HG03175 (cell line): ENCODE measurements around the gene SLC12A2.
A peak's percentile ranks its signal among the peaks of the same experiment; 100 is the strongest.

Source experiments
- ATAC-seq: cut with Tn5 transposase; IDR thresholded peaks from one replicate; pipeline ENCODE4 v1.9.1; 2021; ENCODE audit warnings: mild to moderate bottlenecking, moderate library complexity; ENCODE audit not compliant: unreplicated experiment

The SLC12A2 gene

DNA sequence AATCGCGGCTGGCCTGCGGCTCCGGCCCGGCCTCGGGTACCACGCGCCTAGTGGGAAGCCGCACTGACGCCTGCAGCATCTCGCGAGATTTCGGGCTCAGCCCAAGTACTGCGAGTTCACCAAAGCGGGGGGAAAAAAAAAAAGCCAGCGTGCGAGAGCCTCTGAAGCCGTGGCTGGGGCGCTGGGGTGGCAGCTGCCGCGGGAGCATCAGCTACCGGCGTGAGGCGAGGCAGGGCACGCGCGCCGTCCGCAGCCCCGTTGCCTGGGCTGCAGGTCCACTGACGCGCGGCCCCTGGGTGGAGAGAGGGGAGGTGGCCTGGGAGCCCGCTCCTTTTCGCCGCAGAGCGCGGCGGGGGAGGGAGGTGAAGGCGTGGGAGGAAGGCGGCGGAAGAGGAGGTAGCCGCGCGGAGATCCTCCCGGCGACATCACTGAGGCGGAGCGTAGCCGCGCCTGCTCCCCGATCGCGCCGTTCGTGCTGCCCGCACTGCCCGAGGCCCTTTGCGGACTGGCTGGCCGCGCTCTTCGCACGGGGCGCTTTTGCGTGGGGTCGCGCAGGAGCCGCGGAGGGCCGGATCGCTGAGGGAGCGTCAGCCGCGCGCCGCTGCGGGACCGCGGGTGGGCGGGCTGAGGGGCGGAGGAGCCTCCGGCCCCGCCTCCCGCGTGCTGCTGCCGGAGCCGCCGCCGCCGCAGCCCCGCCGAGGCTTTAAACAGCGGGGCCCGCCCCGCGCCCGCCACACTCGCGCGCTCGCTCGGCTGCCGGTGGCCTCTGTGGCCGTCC lies at the start of gene SLC12A2:
SLC12A2 (plus strand) TSS at position 734 of the 778 bp plus-strand sequence. CDS start 189 bp downstream, outside the sequence.
- peak; percentile 63 for ATAC-seq

DNA sequence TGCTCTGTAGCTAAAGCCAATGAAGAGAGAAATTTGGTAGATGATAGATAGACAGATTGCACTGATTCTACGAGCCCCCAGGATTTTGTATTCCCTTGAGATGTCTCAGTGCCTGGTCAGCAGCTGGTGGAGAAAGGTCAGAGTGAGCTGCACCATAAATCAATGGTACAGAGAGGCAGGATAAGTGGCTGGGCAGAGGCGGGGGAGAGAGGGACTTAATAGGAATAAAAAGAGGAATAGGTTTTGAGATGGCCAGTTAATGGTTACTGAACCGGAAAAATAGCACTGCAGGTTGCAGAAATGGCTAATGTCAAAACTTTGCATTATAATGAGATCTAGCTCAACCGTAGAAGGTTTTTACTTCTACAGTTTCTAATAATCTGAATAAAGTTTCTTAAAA lies 47.9 kb upstream of the SLC12A2 start:
- ATAC-seq = no peak

DNA sequence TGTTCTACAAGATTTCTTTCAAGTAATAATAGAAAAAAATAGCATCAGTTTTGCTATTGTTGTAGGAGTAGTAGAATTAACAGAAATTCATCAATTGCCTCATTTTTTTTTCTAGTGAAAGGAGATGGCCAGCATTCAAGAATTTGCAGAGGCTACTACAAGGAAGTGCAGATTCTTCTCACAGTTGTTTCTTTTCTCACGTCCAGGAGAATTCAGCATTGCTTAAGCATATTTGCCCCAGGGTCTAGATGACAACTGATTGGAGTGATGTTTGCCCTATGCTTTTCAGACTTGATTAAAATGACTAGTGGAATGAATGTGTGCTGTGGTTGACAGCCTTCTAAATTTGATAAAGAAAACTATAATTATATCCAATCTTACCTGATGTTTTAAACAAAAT lies 46.6 kb upstream of the SLC12A2 start:
- no peak for ATAC-seq

DNA sequence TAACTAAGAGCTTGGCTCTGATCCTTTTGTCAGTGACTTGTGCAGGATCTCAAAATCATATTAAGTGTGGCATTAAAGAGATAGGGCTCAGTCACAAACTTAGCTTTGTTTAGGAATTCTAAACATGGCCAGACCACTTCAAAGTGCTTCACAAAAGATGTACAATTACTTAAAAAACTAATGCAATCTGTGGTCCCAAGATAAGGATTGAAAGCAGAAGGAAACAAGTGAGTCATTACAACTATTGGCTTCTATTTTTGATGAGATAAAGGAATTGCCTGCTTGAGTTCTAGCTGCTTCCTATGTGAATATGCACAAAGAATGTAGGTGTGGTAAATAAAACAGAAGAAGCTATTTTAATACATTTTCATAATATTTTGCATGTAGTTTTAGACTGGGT lies 44.9 kb upstream of the SLC12A2 start:
- ATAC-seq = no peak

DNA sequence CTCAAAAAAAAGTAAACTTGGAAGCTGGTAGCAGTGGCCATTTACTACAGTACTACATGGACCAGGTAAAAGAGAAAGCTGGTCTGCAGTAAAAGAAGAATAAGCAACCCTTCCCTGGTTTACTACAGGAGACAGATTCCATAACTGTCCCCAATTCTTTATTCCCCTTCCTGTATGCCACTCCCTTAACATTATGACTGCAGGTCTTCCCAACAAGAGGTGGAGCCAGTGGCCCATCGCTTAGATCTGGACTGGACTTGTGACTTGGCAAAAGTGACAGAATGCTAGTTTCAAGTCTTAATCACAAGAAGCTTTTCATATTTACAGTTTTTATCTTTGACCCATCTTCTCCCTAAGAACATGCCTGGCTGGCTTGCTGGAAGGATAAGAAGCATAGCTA lies 42.6 kb upstream of the SLC12A2 start:
- no peak for ATAC-seq

DNA sequence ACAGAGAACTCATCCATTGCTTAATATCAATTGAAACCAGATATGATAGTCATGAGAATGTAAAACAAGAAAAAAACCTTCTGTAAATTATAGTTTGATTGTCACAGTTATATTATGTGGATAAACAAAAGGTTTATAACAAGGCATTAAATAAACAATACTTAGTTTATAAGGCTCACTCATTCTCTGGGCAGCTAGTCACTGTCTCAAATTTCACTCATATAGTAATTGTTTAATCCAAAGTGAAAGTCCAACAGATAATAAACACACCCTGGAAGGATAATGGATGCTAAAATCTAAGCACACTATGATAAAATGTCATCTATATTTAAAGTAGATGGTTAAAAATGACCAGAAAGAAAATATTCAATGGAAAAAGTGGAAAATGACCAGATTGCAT lies 30.8 kb upstream of the SLC12A2 start:
- ATAC-seq = no peak

DNA sequence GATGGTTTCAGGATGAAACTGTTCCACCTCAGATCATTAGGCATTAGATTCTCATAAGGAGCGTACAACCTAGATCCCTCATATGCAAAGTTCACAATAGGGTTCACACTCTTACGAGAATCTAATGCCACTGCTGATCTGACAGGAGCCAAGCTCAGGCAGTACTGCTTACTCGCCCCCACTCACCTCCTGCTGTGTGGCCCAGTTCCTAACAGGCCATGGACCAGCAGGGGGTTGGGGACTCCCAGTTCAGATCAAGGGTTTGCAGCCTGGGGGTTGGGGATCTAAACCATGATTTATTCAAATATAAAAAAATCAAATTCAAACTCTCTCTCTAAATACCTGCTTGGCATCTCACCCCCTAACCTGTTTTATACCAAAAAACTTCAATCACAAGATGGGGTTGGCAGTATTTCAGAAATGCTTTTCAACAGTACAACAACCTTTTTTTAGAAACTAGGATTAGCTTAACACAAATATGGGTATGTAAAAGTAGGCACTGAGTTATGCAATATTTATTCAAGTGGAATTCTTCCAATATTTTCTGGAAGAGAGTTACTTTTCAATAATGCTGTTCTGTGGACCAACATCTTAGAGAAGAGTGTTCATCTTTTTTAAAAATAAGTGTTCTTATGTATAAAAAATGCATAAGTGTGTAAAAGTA lies 30.1 kb upstream of the SLC12A2 start:
- no peak for ATAC-seq

DNA sequence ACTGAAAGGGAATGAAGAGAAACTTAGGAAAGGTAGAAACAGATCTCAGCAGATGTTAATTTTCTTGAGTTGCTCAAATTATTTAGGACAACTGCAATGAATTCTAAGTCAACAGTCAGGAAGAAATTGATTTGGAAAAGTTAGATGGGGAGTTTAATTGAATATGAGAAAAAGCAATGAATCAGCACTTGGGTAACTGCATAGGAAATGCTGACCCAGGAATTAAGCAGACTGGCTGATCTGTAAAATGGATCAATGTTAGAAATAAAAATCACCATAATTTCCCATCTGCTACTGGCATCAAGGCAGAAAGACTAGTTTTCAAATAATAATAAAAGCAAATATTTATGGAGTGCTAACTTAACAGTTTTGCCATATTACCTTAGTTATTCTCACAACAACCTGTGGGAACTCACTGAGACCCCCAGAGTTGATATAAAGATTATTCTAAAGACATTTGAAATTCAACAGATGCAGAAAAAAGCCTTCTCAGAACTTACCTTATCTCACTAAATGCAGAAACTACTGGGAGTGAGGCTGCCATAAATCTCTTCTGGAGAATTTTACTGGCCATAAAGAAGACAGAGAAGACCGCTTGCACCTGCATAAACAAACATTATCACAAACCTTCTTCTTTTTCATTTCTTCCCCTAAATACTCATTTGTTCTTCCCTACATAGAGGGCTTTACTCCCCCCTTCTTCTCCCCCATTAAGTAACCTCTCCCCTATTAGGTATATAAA lies 22.8 kb upstream of the SLC12A2 start:
- ATAC-seq = no peak

DNA sequence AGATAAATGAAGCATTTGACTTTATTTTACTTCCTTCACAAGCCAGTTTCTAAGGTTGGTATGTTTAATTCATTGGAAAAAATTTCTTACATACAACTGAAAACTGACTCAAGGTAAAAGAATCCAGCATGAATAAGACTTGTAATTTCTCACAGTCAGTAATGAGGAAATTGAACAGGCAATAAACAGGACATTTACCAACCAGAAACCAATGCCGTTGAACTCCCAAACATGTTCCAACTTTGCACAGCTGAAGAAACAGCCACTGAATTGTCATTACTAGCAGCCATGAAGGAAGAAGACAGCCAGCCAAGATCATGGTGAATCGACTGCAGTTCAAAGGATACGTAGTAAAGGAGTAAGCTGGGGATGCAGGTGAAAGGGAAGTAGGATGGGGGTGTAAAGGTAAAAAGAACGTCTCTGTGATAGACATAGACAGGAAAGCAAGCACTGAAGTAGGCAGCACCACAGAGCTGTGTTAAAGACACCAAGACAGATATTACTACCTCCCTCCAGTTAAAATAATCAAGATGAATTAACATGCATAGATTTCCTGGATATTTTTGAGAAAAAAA lies 21.3 kb upstream of the SLC12A2 start:
- ATAC-seq = no peak

DNA sequence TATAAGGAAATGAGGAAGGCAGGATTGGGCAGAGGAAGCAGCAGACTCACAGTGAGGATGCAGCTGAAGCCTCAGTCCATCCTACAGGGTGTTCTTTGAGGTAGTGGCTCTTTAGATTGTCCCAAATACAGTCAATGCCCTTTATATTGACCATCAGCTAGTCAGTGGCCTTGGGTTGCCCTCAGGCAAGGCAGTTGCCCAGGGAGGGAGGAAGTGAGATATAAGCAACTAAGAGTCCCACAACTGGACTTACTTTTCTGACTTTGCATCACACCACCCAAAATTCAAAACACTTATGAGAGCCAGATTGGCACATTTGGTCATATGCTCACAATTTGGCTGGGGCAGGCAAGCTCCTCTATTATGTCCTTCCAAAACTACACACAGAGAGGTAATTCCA lies 9.4 kb upstream of the SLC12A2 start:
- peak; percentile 42 for ATAC-seq

DNA sequence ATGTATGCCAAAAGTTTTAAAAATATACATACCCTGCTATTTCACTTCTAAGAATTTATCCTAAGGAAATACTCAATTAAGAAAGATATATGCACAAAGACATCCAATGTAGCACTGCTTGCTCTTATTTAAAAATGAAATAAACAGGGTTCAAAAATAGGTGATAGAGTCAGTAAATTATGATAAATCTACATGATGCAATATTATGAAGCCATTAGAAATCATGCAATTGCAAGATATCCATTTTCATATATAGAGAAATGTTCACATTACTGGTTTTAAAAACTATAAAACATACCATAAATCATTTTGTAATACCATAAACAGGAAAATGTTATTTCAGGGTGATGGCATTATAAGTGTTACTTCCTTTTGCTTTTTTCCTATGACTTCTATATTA lies 8.6 kb upstream of the SLC12A2 start:
- no peak for ATAC-seq

DNA sequence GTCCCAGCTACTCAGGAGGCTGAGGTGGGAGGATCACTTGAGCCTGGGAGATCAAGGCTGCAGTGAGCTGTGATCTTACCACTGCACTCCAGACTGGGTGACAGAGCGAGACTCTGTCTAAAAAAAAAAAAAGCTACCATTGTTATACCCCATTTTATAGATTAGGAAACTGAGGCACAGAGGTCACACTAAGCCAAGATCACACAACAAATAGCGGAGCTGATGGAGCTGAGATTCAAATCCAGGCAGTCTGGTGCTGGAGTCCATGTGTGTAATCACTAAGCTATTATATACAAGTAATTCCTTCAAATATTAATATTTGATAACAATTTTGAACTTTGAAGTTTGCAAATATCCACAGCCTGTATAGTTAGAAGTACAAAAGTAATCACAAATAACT lies 6.0 kb upstream of the SLC12A2 start:
- ATAC-seq = no peak

DNA sequence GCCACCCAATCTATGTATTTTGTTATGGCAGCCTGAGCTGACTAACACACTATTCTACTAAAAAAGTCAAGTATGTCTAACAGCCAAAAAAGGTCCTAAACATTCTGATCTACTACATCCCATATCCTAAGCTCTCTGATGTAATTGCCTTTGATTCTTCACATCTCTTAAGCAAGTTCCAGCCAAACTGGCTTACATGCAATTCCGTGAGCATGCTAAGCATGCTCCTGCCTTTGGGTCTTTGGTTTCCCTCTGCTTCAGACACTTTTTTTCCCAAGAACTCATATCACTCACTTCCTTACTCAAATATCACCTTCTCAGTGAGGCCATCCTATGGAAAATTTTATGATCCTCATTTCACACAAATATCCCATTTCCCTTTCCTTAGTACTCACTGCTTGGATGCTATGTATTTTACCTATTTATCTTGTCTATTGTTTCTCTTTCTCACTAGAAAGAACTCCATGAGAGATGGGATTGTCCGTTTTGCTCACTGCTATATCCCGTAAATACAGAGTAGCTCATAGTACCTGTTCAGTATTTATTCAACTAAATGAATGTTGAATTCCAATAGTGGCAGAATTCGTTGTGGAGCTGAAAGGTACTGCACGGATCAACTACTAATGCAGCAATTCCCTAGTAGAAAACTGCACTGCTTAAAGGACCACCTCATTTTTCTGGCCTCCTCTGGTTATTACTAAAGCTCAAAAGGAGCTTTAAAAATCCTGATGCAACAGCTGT lies 2.3 kb upstream of the SLC12A2 start:
- no peak for ATAC-seq

DNA sequence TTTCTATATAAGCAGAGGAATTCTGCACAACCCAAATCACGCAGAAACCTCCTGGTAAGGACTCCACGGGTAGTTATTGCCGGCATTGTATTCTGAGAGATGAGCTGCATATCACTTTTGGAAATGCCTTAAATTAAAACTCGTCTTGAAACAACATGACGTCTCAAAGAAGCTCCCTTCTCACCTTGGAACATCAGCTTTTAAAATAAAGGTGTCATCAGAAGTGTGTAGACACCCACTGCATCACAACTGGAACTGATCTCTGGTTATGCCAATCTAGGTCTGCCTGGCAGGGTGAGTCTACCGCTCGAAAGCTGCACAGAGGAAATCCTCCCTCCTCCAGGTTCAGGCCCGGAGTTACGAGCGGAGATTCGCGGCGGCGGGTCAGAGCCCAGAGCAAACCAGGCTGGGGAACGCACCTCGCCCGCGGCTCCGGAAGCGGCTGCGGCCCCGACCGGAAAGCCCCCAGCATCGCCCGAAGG lies 974 bp upstream of the SLC12A2 start:
- peak; percentile 20 for ATAC-seq

DNA sequence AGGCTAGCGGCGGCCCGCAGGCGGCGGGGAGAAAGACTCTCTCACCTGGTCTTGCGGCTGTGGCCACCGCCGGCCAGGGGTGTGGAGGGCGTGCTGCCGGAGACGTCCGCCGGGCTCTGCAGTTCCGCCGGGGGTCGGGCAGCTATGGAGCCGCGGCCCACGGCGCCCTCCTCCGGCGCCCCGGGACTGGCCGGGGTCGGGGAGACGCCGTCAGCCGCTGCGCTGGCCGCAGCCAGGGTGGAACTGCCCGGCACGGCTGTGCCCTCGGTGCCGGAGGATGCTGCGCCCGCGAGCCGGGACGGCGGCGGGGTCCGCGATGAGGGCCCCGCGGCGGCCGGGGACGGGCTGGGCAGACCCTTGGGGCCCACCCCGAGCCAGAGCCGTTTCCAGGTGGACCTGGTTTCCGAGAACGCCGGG lies 253 bp downstream of the SLC12A2 start:
- peak; percentile 29 for ATAC-seq

DNA sequence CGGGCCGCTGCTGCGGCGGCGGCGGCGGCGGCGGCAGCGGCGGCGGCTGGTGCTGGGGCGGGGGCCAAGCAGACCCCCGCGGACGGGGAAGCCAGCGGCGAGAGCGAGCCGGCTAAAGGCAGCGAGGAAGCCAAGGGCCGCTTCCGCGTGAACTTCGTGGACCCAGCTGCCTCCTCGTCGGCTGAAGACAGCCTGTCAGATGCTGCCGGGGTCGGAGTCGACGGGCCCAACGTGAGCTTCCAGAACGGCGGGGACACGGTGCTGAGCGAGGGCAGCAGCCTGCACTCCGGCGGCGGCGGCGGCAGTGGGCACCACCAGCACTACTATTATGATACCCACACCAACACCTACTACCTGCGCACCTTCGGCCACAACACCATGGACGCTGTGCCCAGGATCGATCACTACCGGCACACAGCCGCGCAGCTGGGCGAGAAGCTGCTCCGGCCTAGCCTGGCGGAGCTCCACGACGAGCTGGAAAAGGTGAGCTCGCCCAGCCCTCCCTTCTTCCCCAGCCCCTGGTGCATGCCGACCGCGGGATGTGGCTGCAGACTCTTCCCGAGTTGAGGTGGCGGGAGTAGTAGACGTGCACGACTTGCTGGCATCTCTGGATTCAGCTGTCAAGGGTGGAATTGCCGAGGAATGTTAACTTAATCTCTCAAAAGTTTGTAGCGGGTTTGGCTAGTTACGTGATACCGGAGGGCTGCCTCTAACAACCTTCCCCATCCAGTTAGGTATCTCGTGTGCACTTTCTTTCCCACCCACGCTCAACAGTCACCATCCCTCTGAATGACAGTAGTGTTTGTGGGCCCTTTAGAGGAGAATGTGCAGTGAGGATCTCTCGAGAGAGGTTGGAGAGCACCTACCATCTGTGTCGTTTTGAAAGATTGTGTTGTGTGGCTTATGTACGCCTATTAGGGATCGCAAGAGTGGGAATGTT lies 932 bp downstream of the SLC12A2 start:
- ATAC-seq = peak; percentile 7

DNA sequence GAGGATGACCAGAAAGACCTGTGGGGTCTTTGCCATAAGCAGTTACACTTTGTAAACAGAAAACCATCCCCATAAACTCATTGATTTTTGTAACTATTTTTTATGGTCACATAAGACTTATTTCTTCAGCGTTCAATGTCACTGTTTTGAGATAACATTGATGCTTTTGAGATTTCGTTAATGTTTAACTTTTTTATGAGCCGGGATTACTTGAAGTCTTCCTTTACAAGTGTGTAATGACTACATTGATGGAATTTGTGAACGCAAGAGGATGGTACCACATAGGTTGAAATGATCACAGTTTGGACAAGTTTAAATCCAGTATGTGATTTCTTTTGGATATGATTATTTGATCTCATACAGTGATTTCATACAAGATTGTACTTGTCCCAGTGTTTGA lies 1.8 kb downstream of the SLC12A2 start:
- ATAC-seq = no peak

DNA sequence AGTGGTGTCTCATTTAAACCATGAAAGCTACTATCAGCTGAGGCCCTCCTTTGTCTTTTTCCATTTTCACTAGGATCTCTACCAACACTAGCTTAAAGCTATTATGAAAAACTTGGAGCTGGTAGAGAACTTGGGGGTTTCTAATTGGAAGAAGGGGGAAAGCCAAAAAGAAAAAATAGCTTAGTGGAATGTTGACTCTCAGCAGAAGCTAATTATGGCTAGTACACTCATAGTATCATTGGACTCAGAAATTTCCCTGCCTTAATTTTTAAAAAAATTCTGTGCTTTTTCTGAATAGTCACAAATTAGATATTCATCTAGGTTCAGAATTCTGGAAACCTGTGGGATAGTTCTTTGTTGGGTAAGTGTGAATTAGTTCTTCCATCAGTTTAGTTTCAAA lies 8.0 kb downstream of the SLC12A2 start:
- ATAC-seq = no peak

DNA sequence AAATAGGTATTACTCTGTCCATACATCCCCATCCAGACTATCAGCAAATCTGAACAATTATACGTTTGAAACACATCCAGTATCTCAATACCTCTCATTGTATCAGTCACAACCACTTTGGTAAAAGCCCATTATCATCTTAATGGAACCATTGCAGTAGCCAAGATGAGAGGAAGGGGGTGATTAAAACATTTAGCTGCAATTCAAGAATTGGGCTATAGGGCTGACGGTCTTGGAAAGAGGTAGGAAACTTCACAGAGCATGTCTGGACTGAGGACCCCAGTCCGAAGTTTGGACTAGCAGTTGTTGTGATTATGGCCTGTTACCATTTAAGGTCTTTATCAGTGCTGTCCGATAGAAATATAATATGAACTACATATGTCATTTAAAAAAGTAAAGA lies 8.6 kb downstream of the SLC12A2 start:
- no peak for ATAC-seq

DNA sequence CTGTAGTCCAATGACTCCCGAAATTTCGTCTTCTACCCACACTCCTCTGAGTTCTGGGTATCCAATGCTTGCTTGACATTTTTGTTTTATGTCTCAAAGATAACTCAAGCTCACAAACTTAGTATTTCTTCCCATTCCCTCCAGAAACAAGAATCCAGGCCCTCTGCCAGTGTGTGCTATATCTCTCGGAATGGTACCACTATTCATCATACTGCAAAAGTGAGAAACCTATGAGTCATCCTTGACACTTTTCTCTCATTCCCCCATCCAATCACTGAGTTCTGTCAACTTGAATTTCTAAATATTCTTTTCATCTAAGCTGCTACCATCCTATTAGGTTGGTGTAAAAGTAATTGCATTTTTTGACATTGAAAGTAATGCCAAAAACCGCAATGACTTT lies 9.8 kb downstream of the SLC12A2 start:
- no peak for ATAC-seq
